Motor neuron (in vitro differentiated cells): ENCODE measurements around the gene WRAP73. TPM values are rescaled to one million over a fixed set of nuclear protein-coding genes. Genes with fewer than 3 reads are reported as not detected.

ENCODE experiments used
- ATAC-seq, 8 experiments: fragments of 200-7000 bp; cut with Tn5 transposase; replicated peaks in 6 of 8; 2 replicates each; pipeline ENCODE4 v1.8.0; 2021; ENCODE audit warnings: mild to moderate bottlenecking in 8 of 8, moderate library complexity in 8 of 8
- H3K27ac ChIP-seq, 2 donors: fragments of 250-450 bp; sonication (Bioruptor Pico); 2 replicates each; pipeline ENCODE4 v1.9.0; 2021; ENCODE audit warnings: antibody characterized with exemption in 2 of 2, mild to moderate bottlenecking in 2 of 2, moderate library complexity in 1 of 2
- H3K4me1 ChIP-seq, 2 donors: fragments of 250-450 bp; sonication (Bioruptor Pico); replicated peaks in 1 of 2; 2 replicates each; pipeline ENCODE4 v1.6.1; 2021; ENCODE audit warnings: antibody characterized with exemption in 2 of 2, mild to moderate bottlenecking in 2 of 2, moderate library complexity in 1 of 2
- H3K4me3 ChIP-seq, 5 donors: fragments of 250-450 bp; sonication (Bioruptor Pico); 2 replicates each; pipeline ENCODE4 v1.9.0; 2021; ENCODE audit warnings: antibody characterized with exemption in 5 of 5, mild to moderate bottlenecking in 5 of 5, moderate library complexity in 4 of 5
- WGBS, 10 experiments: fragments of 450-650 bp; shearing (Covaris generic); methylation state at CpG; one replicate each; pipeline ENCODE4 v1.0.0; 2022; 5-methylcytosine and 5-hydroxymethylcytosine counted together
- in situ Hi-C, 9 experiments: fragments of 400-800 bp; cut with MboI; loops; one replicate each; pipeline ENCODE4 v1.15.0; 2021; ENCODE audit warnings: low sequenced_read_pairs in 9 of 9, low pct_unique_long_range_greater_than_20kb in 2 of 9; ENCODE audit not compliant: unreplicated experiment in 9 of 9
- total RNA-seq, 8 experiments: library from RNA; unstranded; fragments of 300-600 nt; gene quantifications; 2 replicates each; pipeline versions ENCODE4 v1.2.3 to v1.2.4, GENCODE V29; 2022

The WRAP73 gene
- total RNA-seq, 8 experiments from 2014 or later: 10.4 to 21.3 (median 17.1) TPM

GRCh38 chr1:3604468-3604974 is 45.4 kb downstream of the WRAP73 start:
- peaks cover 38 to 42% of the 10 kb centered on the region in 2 donors for H3K4me1 ChIP-seq
- ATAC-seq: no peak
- no peak overlapping the region for H3K4me3 ChIP-seq
- 80 to 93% (median 85%) methylated on average over 1 to 6 of the region's 8 CpGs; no CpG with 5 or more reads in 4 of the 10 experiments for WGBS, 10 experiments
- in situ Hi-C loops: no loop called here
- no peak overlapping the region for H3K27ac ChIP-seq

DNA sequence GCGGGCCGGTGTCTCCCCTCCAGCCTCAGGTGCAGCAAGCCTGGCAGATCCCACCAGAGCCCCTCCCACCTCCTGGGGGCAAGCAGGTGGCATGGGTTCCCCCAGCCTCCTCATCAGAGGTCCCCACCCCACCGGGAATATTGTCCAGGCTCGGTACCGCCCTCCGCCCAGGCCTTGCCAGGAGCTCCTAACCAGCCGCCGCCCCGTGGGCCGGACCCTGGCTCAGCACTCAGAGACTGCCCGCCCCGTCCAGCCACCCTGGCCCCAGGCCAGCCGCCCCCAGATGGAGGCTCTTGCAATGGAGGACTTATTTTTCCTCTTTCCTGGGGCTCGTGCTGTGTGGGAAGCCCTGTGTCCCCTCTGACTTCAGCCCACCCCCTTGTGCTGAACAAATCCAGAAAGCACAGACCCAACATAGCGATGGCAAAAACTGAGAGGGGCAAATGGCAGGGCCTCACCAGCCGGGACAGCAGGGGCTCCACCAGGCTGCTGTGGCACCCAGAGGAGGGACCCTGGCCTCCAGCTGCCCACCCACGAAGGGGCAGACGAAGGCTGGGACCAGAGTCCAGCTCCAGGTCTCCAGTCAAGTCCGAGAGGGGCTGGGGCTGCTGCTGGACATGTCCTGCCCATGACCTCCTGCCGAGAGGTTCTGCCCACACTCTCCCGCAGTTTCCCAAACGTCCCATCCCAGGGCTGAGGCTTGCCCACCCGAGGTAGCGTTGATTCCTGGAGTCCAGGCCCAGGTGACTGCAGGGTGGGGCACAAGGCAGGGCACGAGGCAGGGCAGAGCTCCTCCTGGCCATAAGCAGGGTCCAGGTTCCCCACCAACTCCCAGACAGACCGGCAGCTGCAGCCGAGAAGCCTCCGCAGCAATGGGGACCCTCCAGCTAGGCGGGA is 46.1 kb downstream of the WRAP73 start:
- Histone ChIP-seq H3K4me1 (peaks cover 37 to 41% of the 10 kb centered on the region in 2 donors), H3K27ac (no peak overlapping the region), H3K4me3 (no peak overlapping the region)
- 70 to 100% (median 90%) methylated on average over 1 to 15 of the region's 29 CpGs; no CpG with 5 or more reads in 2 of the 10 experiments for WGBS, 10 experiments
- in situ Hi-C loops: no loop called here
- ATAC-seq: no peak

DNA sequence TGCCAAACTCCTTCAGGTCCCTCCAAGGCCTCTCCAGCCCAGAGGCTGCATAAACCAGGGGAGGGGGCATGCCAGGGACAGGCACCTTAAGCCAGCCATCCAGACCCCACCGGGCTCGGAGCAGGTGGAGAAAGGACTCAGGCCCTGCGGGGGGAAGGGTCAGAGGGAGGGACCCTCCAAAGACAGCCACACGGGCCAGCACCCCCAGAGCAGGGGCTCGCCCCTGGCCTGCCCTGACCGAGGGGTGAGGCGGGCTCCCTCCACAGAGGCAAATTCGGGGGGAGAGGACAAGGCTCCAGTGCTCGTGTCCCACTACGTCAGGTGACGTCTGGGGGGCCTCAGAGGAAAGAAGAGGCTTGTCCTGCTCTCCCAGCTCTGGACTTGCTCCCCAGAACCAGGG is 46.7 kb downstream of the WRAP73 start:
- no peak for ATAC-seq
- Histone ChIP-seq H3K4me1 (peaks cover 37 to 41% of the 10 kb centered on the region in 2 donors), H3K27ac (no peak overlapping the region), H3K4me3 (no peak overlapping the region)
- 91 to 100% (median 92%) methylated on average over 2 to 11 of the region's 11 CpGs; no CpG with 5 or more reads in 7 of the 10 experiments for WGBS, 10 experiments
- in situ Hi-C loops: no loop called here

- H3K4me3 ChIP-seq: no peak overlapping the region
- H3K27ac ChIP-seq: no peak overlapping the region
- ATAC-seq: no peak
- in situ Hi-C loops: no loop called here
- peaks cover 37 to 41% of the 10 kb centered on the region in 2 donors for H3K4me1 ChIP-seq
- 90 to 100% methylated on average over 2 to 4 of the region's 21 CpGs; no CpG with 5 or more reads in 8 of the 10 experiments for WGBS, 10 experiments
Observed at GRCh38 chr1:3602375-3602774, 47.5 kb downstream of the WRAP73 start.

- 73 to 100% (median 75%) methylated on average over 1 to 13 of the region's 16 CpGs; no CpG with 5 or more reads in 5 of the 10 experiments for WGBS, 10 experiments
- Histone ChIP-seq H3K27ac (no peak overlapping the region), H3K4me1 (peaks cover 35 to 39% of the 10 kb centered on the region in 2 donors), H3K4me3 (no peak overlapping the region)
- in situ Hi-C loops: no loop called here
- ATAC-seq: no peak
Observed at GRCh38 chr1:3601743-3602142, 48.2 kb downstream of the WRAP73 start.

- Histone ChIP-seq H3K4me3 (no peak overlapping the region), H3K27ac (no peak overlapping the region), H3K4me1 (peaks cover 32 to 34% of the 10 kb centered on the region in 2 donors)
- in situ Hi-C loops: no loop called here
- ATAC-seq: peak in 1 of 8 experiments; percentile 57
- 20 to 100% (median 92%) methylated on average over 1 to 6 of the region's 10 CpGs; no CpG with 5 or more reads in 3 of the 10 experiments for WGBS, 10 experiments
Observed at GRCh38 chr1:3600354-3600753, 49.5 kb downstream of the WRAP73 start.

GRCh38 chr1:3599816-3600215 is 50.1 kb downstream of the WRAP73 start:
- no peak overlapping the region for H3K27ac ChIP-seq

GRCh38 chr1:3599286-3599811 is 50.6 kb downstream of the WRAP73 start:
- in situ Hi-C loops: no loop called here
- Histone ChIP-seq H3K27ac (peak overlapping the region in 1 of 2 donors; percentile 6), H3K4me3 (no peak overlapping the region), H3K4me1 (peaks cover 32 to 34% of the 10 kb centered on the region in 2 donors)
- no peak for ATAC-seq
- WGBS, 10 experiments: 47 to 100% (median 86%) methylated on average over 1 to 10 of the region's 16 CpGs; no CpG with 5 or more reads in 4 of the 10 experiments

More at GRCh38 chr1:3599816-3600215, 50.1 kb downstream of the WRAP73 start:
- Histone ChIP-seq H3K4me1 (peaks cover 32 to 34% of the 10 kb centered on the region in 2 donors), H3K4me3 (no peak overlapping the region)
- WGBS, 10 experiments: 0 to 100% (median 92%) methylated on average over 1 to 6 of the region's 15 CpGs; no CpG with 5 or more reads in 5 of the 10 experiments
- no peak for ATAC-seq
- in situ Hi-C loops: no loop called here

DNA sequence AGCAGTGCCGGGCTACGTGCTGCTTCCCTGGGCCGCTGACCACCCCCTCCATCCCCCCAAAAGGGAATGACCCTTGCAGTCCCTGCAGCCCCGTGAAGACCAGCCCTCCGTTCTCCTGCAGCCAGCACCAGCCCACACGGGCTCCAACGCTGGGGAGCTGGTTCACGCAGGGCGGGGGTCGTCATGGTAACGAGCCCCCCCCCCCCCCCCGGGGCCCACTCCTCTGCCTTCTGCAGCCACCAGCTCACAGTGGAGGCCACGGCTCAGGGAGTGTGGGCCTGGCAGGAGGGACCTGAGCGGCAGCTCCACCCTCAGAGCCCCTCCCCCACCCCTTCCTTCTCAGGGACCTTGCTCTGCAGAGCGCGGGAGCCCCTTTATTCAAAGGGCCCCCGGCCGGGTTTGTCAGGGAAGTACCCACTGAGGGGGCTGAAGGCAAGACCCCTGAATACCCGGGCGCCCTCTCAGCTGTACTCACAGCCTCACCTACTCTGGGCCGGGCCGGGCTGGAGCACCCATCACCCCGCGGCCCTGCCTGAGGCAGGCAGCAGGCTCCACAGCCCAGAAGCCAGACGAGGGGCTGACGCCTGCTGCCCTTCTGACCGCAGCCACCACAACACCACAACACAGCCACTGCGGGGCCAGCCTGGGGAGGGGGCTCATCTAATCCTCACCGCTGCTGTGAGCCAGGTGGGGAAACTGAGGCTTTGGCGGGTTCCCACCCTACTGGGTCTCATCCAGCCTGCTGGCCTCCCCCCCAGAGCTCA is 51.2 kb downstream of the WRAP73 start:
- Histone ChIP-seq H3K4me3 (no peak overlapping the region), H3K27ac (peak overlapping the region; percentile 4 to 49), H3K4me1 (peaks cover 35 to 36% of the 10 kb centered on the region in 2 donors)
- 7 to 80% (median 56%) methylated on average over 1 to 5 of the region's 30 CpGs; no CpG with 5 or more reads in 6 of the 10 experiments for WGBS, 10 experiments
- in situ Hi-C loops: no loop called here
- ATAC-seq: peak in 5 of 8 experiments; percentile 76 to 85 (median 84)

- peak in 6 of 8 experiments; percentile 52 to 73 (median 62) for ATAC-seq
- Histone ChIP-seq H3K4me1 (peaks cover 39 to 41% of the 10 kb centered on the region in 2 donors), H3K4me3 (no peak overlapping the region), H3K27ac (peak overlapping the region; percentile 4 to 49)
- in situ Hi-C loops: no loop called here
- WGBS, 10 experiments: 10 to 67% (median 35%) methylated on average over 2 to 9 of the region's 26 CpGs; no CpG with 5 or more reads in 7 of the 10 experiments
Observed at GRCh38 chr1:3598051-3598491, 51.8 kb downstream of the WRAP73 start.

GRCh38 chr1:3597599-3597964 is 52.3 kb downstream of the WRAP73 start:
- peak overlapping the region in 1 of 2 donors; percentile 49 for H3K27ac ChIP-seq
- ATAC-seq: peak in 2 of 8 experiments; percentile 3 to 9
- in situ Hi-C loops: no loop called here
- H3K4me1 ChIP-seq: peaks cover 39 to 45% of the 10 kb centered on the region in 2 donors
- no peak overlapping the region for H3K4me3 ChIP-seq
- WGBS, 10 experiments: 62 to 77% (median 73%) methylated on average over 5 to 9 of the region's 11 CpGs; no CpG with 5 or more reads in 6 of the 10 experiments
